KMS-11 (cell line): ENCODE measurements around the gene COL5A1.

Experiments
- H2AFZ ChIP-seq: fragments of 200-600 bp; sonication (generic); 2 replicates; pipeline ENCODE4 v1.6.1; 2016; ENCODE audit warnings: antibody characterized with exemption, mixed run types, low read depth
- H3K27ac ChIP-seq: fragments of 200-600 bp; sonication (generic); 2 replicates; pipeline ENCODE4 v1.6.1; 2016; ENCODE audit warnings: mild to moderate bottlenecking, mixed run types
- H3K27me3 ChIP-seq: fragments of 200-600 bp; sonication (generic); 2 replicates; pipeline ENCODE4 v1.6.1; 2017; ENCODE audit warnings: mild to moderate bottlenecking, low read depth, mixed run types, moderate library complexity; ENCODE audit not compliant: insufficient read depth
- H3K36me3 ChIP-seq: fragments of 200-600 bp; sonication (generic); 2 replicates; pipeline ENCODE4 v1.6.1; 2017; ENCODE audit warnings: mild to moderate bottlenecking, mixed run types; ENCODE audit not compliant: insufficient read depth
- H3K4me1 ChIP-seq: fragments of 200-600 bp; sonication (generic); 2 replicates; pipeline ENCODE4 v1.6.1; 2016; ENCODE audit warnings: mild to moderate bottlenecking, low read depth, mixed run types; ENCODE audit not compliant: poor library complexity, severe bottlenecking
- H3K4me2 ChIP-seq: fragments of 200-600 bp; sonication (generic); 2 replicates; pipeline ENCODE4 v1.7.0; 2016; ENCODE audit warnings: mild to moderate bottlenecking, mixed run types
- H3K4me3 ChIP-seq: fragments of 200-600 bp; sonication (generic); IDR thresholded peaks from 2 replicates; pipeline ENCODE4 v1.6.1; 2017; ENCODE audit warnings: low read depth, low read length, mixed read lengths; ENCODE audit not compliant: insufficient read depth
- H3K79me2 ChIP-seq: fragments of 200-600 bp; sonication (generic); 2 replicates; pipeline ENCODE4 v1.6.1; 2016; ENCODE audit warnings: low read depth, mixed run types; ENCODE audit not compliant: insufficient read depth
- H3K9ac ChIP-seq: fragments of 200-600 bp; sonication (generic); 2 replicates; pipeline ENCODE4 v1.6.1; 2016; ENCODE audit warnings: mild to moderate bottlenecking, mixed run types
- H4K20me1 ChIP-seq: fragments of 200-600 bp; sonication (generic); 2 replicates; pipeline ENCODE4 v1.6.1; 2016; ENCODE audit warnings: mild to moderate bottlenecking, mixed run types; ENCODE audit not compliant: insufficient read depth
- TF ChIP-seq, protein P1 (sequence below): fragments of 200-600 bp; sonication (generic); conservative IDR thresholded peaks from 2 replicates; pipeline ENCODE4 v1.6.1; 2017; ENCODE audit warnings: low read depth, mild to moderate bottlenecking, antibody characterized with exemption, low read length, moderate library complexity, mixed read lengths

Gene COL5A1

DNA sequence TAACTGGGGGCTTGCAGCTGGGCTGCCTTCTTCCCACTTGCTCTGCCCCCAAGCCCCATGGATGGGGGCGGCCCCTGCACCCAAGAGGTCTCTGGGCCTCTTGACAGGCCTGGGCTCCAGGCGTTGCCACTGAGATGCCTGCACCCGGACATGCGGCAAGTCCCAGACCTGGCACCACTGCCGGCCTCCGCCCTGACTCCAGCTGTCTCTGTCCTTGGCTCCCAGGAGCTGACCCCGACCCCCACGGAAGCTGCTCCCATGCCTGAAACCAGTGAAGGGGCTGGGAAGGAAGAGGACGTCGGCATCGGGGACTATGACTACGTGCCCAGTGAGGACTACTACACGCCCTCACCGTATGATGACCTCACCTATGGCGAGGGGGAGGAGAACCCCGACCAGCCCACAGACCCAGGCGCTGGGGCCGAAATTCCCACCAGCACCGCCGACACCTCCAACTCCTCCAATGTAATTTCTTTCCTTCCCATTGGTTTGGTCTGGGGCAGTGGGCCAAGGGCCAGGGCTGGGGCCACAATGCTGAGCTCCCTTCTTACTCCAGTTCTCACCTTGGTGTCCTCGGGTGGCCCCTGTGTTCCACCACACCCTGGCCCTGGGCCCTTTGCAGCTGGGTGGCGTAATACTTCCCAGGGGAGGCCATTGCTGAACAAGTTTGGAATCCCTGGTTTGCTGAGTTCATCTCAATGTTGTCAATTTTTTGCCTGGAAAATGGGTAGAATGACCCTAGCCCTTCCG lies 88.6 kb downstream of the COL5A1 start:
- H3K27me3 ChIP-seq, result peaks cover 8% of the 10 kb centered on the region; the same call in 1 of the 2 replicates
- H3K9ac ChIP-seq, result no peak overlapping the region
- H3K4me2 ChIP-seq, result no peak overlapping the region
- no peaks in the 10 kb centered on the region for H3K36me3 ChIP-seq
- no peaks in the 10 kb centered on the region for H3K4me1 ChIP-seq
- TF ChIP-seq, protein P1, sequence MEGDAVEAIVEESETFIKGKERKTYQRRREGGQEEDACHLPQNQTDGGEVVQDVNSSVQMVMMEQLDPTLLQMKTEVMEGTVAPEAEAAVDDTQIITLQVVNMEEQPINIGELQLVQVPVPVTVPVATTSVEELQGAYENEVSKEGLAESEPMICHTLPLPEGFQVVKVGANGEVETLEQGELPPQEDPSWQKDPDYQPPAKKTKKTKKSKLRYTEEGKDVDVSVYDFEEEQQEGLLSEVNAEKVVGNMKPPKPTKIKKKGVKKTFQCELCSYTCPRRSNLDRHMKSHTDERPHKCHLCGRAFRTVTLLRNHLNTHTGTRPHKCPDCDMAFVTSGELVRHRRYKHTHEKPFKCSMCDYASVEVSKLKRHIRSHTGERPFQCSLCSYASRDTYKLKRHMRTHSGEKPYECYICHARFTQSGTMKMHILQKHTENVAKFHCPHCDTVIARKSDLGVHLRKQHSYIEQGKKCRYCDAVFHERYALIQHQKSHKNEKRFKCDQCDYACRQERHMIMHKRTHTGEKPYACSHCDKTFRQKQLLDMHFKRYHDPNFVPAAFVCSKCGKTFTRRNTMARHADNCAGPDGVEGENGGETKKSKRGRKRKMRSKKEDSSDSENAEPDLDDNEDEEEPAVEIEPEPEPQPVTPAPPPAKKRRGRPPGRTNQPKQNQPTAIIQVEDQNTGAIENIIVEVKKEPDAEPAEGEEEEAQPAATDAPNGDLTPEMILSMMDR, result no peak
- no peaks in the 10 kb centered on the region for H3K79me2 ChIP-seq
- H3K27ac ChIP-seq, result no peak overlapping the region
- no peak overlapping the region for H3K4me3 ChIP-seq
- no peak overlapping the region for H2AFZ ChIP-seq
- H4K20me1 ChIP-seq, result no peaks in the 10 kb centered on the region

DNA sequence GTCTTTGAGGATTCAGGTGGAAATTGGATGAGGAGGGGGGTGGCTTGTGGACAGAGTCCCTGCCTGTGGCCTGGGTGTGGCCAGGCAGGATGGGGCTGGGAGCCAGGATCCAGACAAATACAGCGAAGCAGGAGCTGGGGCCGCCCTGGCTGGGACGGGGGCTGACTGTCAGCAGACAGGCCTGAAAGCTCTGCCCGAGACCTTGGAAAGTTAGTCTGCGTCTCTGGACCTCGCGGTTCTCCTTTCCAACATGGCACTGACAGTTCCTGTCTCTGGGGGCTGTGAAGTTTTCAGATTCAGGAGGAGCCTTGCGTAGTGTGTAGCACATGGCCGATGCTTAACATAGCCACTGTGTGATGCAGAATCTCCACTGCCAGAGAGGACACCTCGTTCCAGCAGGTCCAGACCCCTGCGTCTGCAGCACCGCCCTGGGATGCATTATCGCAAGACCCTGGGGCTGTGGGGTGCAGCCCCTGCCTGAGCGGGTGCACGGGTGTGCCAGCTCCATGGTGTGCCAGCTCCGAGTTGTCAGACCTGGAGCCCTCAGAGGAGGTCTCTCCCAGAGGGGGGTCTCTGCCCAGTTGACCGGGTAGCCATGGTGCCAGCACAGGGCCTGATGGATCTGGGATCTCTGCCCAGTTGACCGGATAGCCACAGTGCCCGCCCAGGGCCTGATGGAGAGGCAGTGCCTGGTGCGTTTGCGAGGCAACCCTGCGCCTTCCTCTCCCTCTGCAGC lies 89.3 kb downstream of the COL5A1 start:
- no peaks in the 10 kb centered on the region for H3K79me2 ChIP-seq
- no peak overlapping the region for H3K4me3 ChIP-seq
- H3K36me3 ChIP-seq, result no peaks in the 10 kb centered on the region
- H3K27ac ChIP-seq, result no peak overlapping the region
- peaks cover 3% of the 10 kb centered on the region; the same call in 1 of the 2 replicates for H3K27me3 ChIP-seq
- TF ChIP-seq, protein P1, result no peak
- H3K4me2 ChIP-seq, result no peak overlapping the region
- no peak overlapping the region for H3K9ac ChIP-seq
- H3K4me1 ChIP-seq, result no peaks in the 10 kb centered on the region
- H4K20me1 ChIP-seq, result no peaks in the 10 kb centered on the region
- H2AFZ ChIP-seq, result no peak overlapping the region

DNA sequence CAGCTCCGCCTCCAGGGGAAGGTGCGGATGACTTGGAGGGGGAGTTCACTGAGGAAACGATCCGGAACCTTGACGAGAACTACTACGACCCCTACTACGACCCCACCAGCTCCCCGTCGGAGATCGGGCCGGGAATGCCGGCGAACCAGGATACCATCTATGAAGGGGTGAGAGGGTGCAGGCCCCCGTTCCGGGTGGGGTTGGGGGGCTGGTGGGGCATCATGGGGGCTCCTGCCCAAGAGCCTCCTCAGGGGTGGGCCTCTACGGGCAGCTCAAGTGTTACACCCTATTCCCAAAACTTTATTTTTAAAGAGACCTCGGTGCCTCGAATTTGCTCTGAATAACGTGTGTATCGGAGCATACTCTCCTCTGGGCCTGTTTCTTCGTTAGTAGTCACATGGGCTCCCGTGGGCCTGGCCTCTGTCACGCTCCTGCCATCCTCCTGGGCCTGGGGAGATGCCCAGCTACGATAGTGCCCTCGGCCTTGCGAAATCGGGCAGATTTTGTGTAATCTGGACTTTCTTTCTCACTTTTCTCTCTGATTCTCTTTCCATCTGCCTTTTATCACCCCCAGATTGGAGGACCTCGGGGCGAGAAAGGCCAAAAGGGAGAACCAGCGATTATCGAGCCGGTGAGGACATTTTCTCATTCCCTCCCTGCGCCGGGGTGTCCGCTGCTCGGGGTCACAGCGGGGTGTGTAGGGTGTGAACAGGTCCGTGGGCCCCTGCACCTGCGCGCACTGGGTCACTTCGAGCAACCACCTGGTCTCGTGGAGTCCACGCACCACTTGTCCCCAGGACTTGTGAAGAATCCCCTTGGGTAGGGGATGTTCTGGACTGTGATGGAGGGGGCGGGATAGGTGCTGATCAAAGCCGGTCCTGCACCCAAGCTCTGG lies 90.1 kb downstream of the COL5A1 start:
- TF ChIP-seq, protein P1, result no peak
- no peak overlapping the region for H3K27ac ChIP-seq
- H3K27me3 ChIP-seq, result peaks cover 3% of the 10 kb centered on the region; the same call in 1 of the 2 replicates
- H2AFZ ChIP-seq, result no peak overlapping the region
- H3K4me2 ChIP-seq, result no peak overlapping the region
- no peaks in the 10 kb centered on the region for H4K20me1 ChIP-seq
- no peak overlapping the region for H3K9ac ChIP-seq
- H3K4me1 ChIP-seq, result no peaks in the 10 kb centered on the region
- no peak overlapping the region for H3K4me3 ChIP-seq
- no peaks in the 10 kb centered on the region for H3K36me3 ChIP-seq
- no peaks in the 10 kb centered on the region for H3K79me2 ChIP-seq

DNA sequence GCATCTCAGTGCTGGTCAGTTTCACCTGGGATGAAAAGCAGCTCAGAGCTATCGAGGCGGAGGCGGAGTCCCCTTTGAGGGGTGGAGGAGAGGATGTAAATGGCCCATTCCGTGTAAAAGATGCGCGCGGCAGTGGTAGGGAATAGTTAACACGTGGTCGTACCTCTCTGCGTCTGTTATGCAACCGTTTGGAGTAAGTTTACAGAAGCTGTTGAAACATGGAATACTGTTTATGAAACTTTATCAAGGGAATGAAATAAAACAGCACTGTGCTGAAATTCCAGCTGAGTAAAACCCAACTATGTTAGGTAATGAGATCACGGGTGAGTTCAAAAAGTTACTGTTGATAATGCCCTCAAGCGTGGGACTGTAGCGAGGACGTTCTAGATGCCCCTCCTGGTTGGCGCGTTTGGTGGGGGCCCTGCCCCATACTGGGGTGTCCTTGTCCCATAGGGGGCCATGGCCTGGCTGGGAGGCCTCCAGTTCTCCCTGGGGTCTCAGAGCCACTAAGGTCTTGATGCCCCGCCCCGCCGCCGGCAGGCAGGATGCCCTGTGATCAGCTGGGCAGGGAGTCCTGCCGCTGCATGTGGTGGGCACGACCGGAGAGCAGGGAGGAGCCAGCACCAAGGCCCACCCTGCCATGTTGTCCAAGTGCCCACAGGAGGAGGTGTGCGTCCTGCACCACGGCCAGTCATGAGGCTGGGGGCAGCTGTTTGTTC lies 90.9 kb downstream of the COL5A1 start:
- peaks cover 3% of the 10 kb centered on the region; the same call in 1 of the 2 replicates for H3K27me3 ChIP-seq
- no peak overlapping the region for H3K9ac ChIP-seq
- no peaks in the 10 kb centered on the region for H3K79me2 ChIP-seq
- H3K27ac ChIP-seq, result no peak overlapping the region
- H3K4me2 ChIP-seq, result no peak overlapping the region
- H2AFZ ChIP-seq, result no peak overlapping the region
- no peaks in the 10 kb centered on the region for H3K36me3 ChIP-seq
- TF ChIP-seq, protein P1, result no peak
- H4K20me1 ChIP-seq, result no peaks in the 10 kb centered on the region
- H3K4me1 ChIP-seq, result no peaks in the 10 kb centered on the region
- no peak overlapping the region for H3K4me3 ChIP-seq
